AG10803 (cell line): ENCODE measurements around the gene PRKCH.

ENCODE experiments used
- DNase-seq: peaks from one replicate; pipeline ENCODE4 v3.0.0; 2010; ENCODE audit warnings: low read depth
- H3K4me3 ChIP-seq: 2 replicates; pipeline ENCODE4 v1.5.1; 2011; ENCODE audit warnings: mild to moderate bottlenecking, low read length, control low read depth
- CTCF ChIP-seq: conservative IDR thresholded peaks from 2 replicates; pipeline ENCODE4 v1.5.1; 2011; ENCODE audit warnings: mild to moderate bottlenecking, low read length, control low read depth, inconsistent platforms

Gene PRKCH

GRCh38 chr14:61335671-61336275 is 14.4 kb downstream of the PRKCH start:
- no peak for TF ChIP-seq CTCF
- no peak for DNase-seq
- no peak overlapping the region for H3K4me3 ChIP-seq

GRCh38 chr14:61337893-61338292 is 16.5 kb downstream of the PRKCH start:
- TF ChIP-seq CTCF, result no peak
- no peak for DNase-seq
- no peak overlapping the region for H3K4me3 ChIP-seq

GRCh38 chr14:61338457-61338856 is 17.1 kb downstream of the PRKCH start:
- no peak for DNase-seq
- no peak for TF ChIP-seq CTCF
- H3K4me3 ChIP-seq, result no peak overlapping the region

GRCh38 chr14:61341275-61342206 is 20.2 kb downstream of the PRKCH start:
- TF ChIP-seq CTCF, result no peak
- H3K4me3 ChIP-seq, result no peak overlapping the region
- DNase-seq, result no peak

- no peak for TF ChIP-seq CTCF
- H3K4me3 ChIP-seq, result no peak overlapping the region
- no peak for DNase-seq
These were observed 21.1 kb downstream of the PRKCH start for GRCh38 chr14:61342486-61342885.

- TF ChIP-seq CTCF, result no peak
- no peak for DNase-seq
- H3K4me3 ChIP-seq, result no peak overlapping the region
These were observed 21.6 kb downstream of the PRKCH start for GRCh38 chr14:61342932-61343331.

GRCh38 chr14:61343471-61343870 is 22.1 kb downstream of the PRKCH start:
- no peak for DNase-seq

More at GRCh38 chr14:61343471-61343870, 22.1 kb downstream of the PRKCH start:
- H3K4me3 ChIP-seq, result no peak overlapping the region
- no peak for TF ChIP-seq CTCF
